Prostate gland (tissue), 2 donors: Measurements from ENCODE around the gene TSPYL6. TPM values are rescaled to one million over a fixed set of nuclear protein-coding genes. Genes with fewer than 3 reads are reported as not detected.

Experiments used
- DNase-seq: peaks from one replicate; pipeline ENCODE4 v3.0.0-alpha.2; 2019; ENCODE audit warnings: low spot score
- H3K27ac ChIP-seq, 2 donors: fragments of 200-600 bp; sonication (generic); 2 replicates each; pipeline ENCODE4 v1.5.1; 2017 to 2019
- H3K27me3 ChIP-seq: fragments of 200-600 bp; sonication (generic); replicated peaks from 2 replicates; pipeline ENCODE4 v1.5.1; 2019; ENCODE audit not compliant: insufficient read depth
- H3K36me3 ChIP-seq, 2 donors: fragments of 200-600 bp; sonication (generic); 1 replicate in 1 of 2; 2 replicates in 1 of 2; pipeline versions ENCODE4 v1.5.1 to v1.8.1; 2017 to 2019
- H3K4me1 ChIP-seq: fragments of 200-600 bp; sonication (generic); replicated peaks from 2 replicates; pipeline ENCODE4 v1.5.1; 2019
- H3K4me3 ChIP-seq, 2 donors: fragments of 200-600 bp; sonication (generic); 2 replicates each; pipeline ENCODE4 v1.5.1; 2017 to 2019
- H3K9me3 ChIP-seq: fragments of 200-600 bp; sonication (generic); 2 replicates; pipeline ENCODE4 v1.5.1; 2017
- CTCF ChIP-seq, 4 experiments: fragments of 200-600 bp in 2 of 4; fragments of 450-650 bp in 2 of 4; sonication (generic) in 2 of 4; IDR thresholded peaks; 1 replicate in 3 of 4; 2 replicates in 1 of 4; pipeline ENCODE4 v1.5.1; 2016 to 2019; ENCODE audit warnings: antibody characterized with exemption in 4 of 4, mild to moderate bottlenecking in 2 of 4, moderate library complexity in 2 of 4
- POLR2A ChIP-seq: fragments of 450-650 bp; IDR thresholded peaks from one replicate; pipeline ENCODE4 v1.6.1; 2016; ENCODE audit warnings: antibody characterized with exemption, mild to moderate bottlenecking
- POLR2AphosphoS5 ChIP-seq: sonication (generic); formaldehyde crosslinking; IDR thresholded peaks from one replicate; pipeline ENCODE4 v1.6.1; 2017; ENCODE audit warnings: antibody characterized with exemption
- WGBS: methylation state at CpG from one replicate; pipeline ENCODE4 v1.1.5; 2018; 5-methylcytosine and 5-hydroxymethylcytosine counted together
- intact Hi-C: fragments of 100-400 bp; cut with DNase I; formaldehyde crosslinking; loops from one replicate; pipeline ENCODE4 v1.14.2; 2022
- total RNA-seq, 2 donors: library from RNA; depleted of rRNA; stranded (reverse); fragments of >200 nt; gene quantifications; one replicate each; pipeline ENCODE4 v1.1.0, GENCODE V29; 2016

Gene TSPYL6
- total RNA-seq, 2 donors from 2014 or later: 16.8 TPM; not detected in 1

- Histone ChIP-seq H3K9me3 (no peaks in the 10 kb centered on the region), H3K27me3 (no peaks in the 10 kb centered on the region), H3K36me3 (no peaks in the 10 kb centered on the region), H3K4me1 (no peaks in the 10 kb centered on the region), H3K27ac (no peak overlapping the region), H3K4me3 (no peak overlapping the region)
- WGBS: 96% methylated on average over 37 of the region's 37 CpGs
- no peak for DNase-seq
- intact Hi-C loops: no loop called here
- TF ChIP-seq POLR2A (no peak), POLR2AphosphoS5 (no peak), CTCF (IDR thresholded peaks at IDR 0.05) (no peak)
These were observed 569 bp downstream of the TSPYL6 start for GRCh38 chr2:54255230-54256090.

- no peak overlapping the region for H3K27ac ChIP-seq
- H3K36me3 ChIP-seq: no peaks in the 10 kb centered on the region
- H3K27me3 ChIP-seq: no peaks in the 10 kb centered on the region
- intact Hi-C loops: no loop called here
- TF ChIP-seq POLR2A (no peak), POLR2AphosphoS5 (no peak), CTCF (IDR thresholded peaks at IDR 0.05) (no peak)
- H3K4me3 ChIP-seq: no peak overlapping the region
- no peak for DNase-seq
- H3K4me1 ChIP-seq: no peaks in the 10 kb centered on the region
- H3K9me3 ChIP-seq: no peaks in the 10 kb centered on the region
These were observed 1.8 kb downstream of the TSPYL6 start for GRCh38 chr2:54254180-54254579.

GRCh38 chr2:54249629-54250028 lies 6.4 kb downstream of the TSPYL6 start:
- no peak for DNase-seq
- intact Hi-C loops: no loop called here
- Histone ChIP-seq H3K9me3 (no peaks in the 10 kb centered on the region), H3K4me1 (no peaks in the 10 kb centered on the region), H3K27me3 (no peaks in the 10 kb centered on the region), H3K36me3 (no peaks in the 10 kb centered on the region), H3K4me3 (no peak overlapping the region), H3K27ac (no peak overlapping the region)
- no peak for TF ChIP-seq POLR2AphosphoS5
- no peak for TF ChIP-seq CTCF (IDR thresholded peaks at IDR 0.05)
- TF ChIP-seq POLR2A: no peak

- TF ChIP-seq POLR2A (no peak), POLR2AphosphoS5 (no peak), CTCF (IDR thresholded peaks at IDR 0.05) (no peak)
- H3K27me3 ChIP-seq: no peaks in the 10 kb centered on the region
- no peak overlapping the region for H3K27ac ChIP-seq
- no peaks in the 10 kb centered on the region for H3K4me1 ChIP-seq
- no peaks in the 10 kb centered on the region for H3K36me3 ChIP-seq
- H3K4me3 ChIP-seq: no peak overlapping the region
- no peaks in the 10 kb centered on the region for H3K9me3 ChIP-seq
- WGBS: 48% methylated on average over 1 of the region's 1 CpG
- intact Hi-C loops: no loop called here
- DNase-seq: no peak
These were observed 8.9 kb downstream of the TSPYL6 start for GRCh38 chr2:54247115-54247514.
